GM21423 (cell line): ENCODE measurements around the gene SEMA6B.

ENCODE experiments used
- ATAC-seq: cut with Tn5 transposase; IDR thresholded peaks from one replicate; pipeline ENCODE4 v1.9.1; 2021; ENCODE audit warnings: mild to moderate bottlenecking, moderate library complexity; ENCODE audit not compliant: unreplicated experiment

The SEMA6B gene

DNA sequence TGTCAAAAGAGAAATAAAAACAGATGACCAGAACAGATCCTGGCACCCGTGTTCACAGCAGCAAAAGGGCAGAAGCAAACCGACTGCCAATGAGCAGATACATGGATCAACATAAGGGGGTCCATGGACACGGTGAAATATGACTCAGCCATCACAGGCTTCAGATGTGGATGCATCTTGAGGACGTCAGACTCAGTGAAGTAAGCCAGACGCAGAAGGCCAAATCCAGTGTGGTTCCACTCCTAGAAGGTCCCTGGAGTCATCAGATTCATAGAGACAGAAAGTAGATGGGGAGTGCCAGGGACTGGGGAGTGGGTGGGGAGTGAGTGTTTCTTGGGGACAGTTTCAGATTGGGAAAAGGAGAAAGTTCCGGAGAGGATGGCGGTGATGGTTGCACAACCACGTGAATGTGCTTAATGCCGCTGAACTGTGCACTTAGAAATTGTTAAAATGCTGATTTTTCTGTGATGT lies 28.8 kb upstream of the SEMA6B start:
- ATAC-seq, result no peak

DNA sequence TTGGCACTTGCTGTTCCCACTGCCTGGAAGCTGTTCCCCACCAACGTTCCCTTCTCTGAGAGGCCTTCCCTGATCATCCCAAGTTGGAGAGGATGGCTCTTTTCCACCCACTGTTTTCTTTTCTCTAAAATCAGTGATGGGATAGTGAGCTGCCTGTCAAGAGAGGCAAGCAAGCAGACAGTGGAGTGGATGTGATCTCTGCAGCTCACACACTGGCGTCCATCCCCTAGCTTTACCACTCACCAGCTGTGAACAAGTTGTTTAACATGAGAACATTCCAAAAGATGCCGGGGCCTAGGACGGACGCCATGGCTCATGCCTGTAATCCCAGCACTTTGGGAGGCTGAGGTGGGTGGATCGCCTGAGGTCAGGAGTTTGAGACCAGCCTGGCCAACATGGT lies 28.0 kb upstream of the SEMA6B start:
- no peak for ATAC-seq

DNA sequence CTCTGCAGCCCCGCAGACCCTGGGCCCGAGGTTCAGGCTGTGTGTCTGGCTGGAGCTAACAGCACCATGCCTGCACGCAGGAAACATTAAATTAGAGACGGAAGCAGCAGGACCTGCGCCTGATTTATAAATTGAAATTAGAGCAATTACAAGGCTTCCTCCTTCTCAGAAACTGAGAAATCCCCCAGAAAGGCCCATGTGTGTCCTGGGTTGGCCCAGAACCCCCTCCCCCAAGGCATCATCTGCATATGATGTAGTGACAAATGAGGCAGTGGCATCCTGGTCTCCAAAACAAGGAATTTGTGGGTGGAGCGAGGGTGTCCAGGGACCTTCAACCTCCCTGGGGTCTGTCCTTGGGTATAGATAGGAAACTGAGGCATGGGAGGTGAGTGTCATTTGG lies 27.2 kb upstream of the SEMA6B start:
- no peak for ATAC-seq

DNA sequence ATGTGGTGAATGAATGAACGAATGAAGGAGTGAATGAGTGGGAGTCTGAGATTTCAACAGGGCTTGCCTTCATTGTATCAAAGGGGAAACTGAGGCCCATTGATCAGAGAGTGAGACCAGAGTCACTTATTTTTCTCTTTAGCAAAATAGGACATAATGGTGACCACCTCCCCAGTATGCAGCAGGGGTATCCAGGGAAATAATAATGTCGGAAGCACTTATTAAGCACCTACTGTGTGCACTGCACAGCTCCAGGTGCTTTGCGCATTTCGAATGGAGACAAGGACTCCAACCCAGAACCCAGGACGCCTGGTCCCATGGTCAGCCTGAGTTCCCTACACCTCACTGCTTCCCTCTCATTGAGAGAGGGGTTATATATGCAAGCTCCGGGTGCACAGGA lies 26.8 kb upstream of the SEMA6B start:
- no peak for ATAC-seq

DNA sequence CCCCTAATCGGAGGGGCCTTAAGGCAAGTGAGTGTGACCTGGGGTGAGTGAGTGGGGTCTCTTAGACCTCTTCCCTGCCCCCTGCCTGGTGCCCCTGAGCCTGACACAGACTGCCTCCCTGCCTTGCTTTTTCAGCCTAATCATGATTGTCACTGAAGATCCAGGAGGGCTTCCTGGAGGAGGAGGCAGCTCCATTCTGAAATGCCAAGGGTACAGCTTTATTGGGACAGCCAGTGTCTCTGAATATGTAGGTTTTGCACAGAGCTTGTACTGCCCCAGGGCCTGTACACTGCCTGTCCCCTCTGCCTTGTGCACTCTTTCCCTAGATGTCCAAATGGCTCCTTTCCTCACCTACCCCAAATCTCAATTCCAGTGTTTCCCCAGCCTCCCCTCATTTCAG lies 26.1 kb upstream of the SEMA6B start:
- no peak for ATAC-seq

DNA sequence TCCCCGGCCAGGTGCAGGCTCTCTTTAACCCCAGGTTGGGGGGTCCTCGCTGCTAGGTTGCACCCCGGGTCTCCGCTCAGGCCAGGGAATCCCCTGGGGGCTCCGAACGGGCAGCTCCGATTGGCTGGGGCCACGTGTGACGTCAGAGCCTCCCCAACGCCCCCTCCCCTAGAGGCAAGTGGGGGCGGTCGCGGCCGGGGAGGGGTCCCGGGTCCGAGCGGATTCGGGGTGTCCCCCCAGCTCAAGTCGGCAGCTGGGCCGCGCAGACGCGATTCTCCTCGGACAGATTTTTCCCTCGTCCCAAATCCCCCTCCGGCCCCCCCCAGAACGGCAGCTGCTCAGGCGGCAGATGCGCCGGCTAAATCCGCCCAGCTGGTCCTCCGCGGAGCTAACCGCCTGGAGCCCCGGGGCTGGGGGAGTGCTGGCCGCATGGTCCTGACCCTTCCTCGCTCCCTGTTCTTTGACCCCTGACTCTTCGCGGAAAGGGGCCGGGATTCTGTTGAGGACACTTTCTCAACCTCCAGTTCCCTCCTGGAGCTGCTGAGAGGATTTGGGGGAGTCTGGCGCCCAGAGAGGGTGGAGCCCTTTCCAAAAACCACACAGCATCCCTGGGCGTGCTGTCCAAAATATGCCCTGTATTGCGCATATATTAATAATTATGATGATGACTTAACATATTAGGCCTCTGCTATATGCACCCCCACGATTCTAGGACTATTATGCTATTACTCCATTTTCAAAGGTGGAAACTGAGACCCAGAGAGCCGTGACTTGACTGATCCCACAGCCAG lies 25.4 kb upstream of the SEMA6B start:
- ATAC-seq, result no peak

DNA sequence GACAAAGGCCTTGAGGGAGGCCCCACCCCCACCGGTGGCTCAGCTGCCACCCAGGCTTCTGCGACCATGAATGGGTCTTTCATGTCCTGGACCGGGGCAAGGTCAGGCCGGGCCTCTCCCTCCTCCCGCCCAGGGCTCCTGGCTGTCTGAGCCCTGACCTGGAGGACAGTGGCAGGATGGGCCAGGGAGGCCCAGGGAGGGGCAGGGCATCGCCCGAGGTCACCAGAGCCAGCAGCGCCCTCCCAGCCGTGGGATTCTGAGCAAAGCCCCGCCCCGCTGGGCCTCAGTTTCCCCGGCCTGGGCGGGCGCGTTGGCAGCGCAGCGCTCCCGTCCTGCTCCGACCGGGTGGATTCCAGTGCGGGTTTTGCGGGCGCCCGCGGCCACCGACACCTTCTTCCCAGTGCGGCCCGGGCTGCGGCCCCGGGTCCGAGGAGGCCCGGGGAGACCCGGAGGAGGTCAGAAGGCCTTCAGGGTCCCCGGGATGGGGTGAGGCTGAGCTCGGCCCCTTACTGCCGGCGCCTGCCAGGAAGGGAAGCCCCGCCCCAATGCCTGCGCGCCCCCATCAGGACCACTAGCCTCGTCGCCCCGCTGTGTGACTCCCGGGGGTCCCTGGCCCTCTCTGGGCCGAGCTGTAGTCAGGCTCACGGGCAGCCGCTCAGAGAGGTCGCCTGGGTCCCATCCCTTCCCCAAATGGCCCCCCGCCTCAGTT lies 24.6 kb upstream of the SEMA6B start:
- no peak for ATAC-seq

DNA sequence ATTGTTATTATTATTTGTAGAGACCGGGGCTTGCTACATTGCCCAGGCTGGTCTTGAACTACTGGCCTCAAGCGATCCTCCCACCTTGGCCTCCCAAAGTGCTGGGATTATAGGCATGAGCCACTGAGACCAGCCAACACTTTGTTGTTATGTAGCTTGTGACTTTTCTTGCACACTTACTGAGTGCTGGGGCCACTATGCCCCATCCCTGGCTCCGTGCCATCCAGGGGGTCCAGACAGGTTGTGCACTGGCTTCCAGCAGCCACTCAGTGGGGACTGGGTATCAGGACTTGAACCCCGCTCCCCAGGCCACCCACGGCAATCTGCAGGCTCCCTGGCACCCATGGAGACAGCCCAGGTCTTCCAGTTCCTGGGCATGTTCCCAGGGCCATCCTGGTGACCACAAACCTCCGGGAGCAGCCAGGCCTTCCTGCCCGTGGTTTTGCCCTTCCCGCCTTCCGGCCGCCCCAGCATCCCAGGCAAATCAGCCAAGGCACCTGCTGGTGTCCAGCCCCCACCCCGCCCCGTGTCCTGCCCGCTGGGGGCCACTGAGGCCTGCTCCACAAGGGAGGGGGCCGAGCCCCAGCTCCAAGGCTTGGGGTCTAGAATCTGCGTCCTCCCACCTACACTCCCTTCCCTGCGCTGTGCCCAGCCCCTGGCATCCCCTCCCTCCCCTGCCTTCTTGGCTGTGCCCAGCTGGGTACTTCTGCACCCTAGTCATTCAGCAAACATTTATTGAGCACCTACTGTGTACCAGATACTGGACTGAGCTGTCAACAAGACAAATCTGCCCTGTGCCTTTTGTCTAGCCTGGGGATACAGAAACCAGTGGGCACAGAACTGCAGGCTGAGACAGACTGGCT lies 23.7 kb upstream of the SEMA6B start:
- ATAC-seq, result no peak

DNA sequence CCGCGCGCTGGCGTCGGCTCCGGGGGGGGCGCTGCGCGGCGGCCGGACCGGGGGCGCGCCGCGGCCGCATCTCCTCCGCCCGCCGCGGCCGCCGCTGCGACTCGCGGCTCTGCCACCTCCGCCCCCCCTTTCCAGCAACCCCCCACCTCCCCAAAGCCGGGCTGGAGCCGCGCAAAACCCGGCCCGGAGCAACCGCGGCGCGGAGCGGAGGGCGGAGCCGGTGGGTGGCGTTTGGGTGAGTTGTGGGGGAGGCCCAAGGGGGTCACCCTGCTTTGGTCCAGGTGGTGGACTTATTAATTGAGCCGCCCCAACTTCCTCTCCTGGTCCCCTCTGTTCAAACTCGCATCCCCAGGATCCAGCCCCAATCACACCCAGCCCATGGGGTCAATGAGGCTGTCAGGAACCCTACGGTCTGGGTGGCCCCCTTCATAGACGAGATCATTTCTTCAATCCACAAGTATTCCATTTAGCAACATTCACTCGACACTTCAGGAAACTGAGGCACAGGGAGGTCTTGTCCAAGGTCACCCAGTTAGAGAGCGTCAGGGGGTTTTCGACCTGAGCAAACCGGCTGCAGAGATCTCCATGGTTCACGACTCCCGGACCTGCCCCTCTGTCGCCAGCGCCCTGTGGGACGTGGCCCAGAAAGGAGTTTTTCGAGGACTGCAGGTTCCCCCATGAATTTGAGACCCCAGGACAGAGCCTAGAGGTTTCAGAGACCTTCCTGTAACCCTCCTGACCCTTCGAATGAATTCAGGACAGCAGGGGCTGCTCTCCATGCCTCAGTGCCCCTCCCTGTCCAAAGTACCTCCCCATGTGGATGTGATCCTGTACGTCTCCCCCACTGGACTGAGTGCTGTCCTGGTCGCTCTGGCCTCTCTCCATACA lies 22.4 kb upstream of the SEMA6B start:
- ATAC-seq, result no peak

DNA sequence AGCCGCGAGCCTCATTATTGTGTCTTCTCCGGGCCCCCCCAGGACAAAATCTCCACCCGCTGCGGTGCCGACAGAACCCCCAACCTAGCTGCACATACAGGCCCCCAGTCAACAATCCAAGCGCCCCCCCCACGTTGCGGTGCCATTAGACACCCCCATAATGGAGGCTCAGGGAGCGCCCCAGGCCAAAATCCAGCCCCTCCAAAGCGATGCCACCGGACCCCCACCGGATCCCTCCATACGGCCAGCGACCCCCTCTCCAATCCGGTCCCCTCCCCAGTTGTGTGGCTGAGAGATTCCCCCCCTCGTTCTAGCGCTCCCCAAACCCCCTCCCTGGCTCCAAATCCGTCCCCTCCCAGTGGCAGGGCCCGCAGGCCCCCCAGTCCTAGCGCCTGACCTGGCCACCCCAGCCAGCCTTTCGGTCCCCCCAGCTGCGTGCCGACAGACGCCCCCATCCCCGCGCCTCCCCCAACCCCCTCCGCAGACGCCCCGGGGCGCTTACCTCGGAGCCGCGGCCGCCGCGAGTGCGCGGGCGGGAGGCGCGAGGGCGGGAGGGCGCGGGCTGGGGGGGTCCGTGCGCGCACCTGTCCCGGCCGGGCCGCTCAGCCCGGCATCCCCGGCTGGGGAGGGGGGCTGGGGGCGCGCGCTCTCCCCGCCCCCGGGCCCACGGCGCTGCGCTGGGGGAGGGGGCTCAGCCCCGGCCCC lies 21.6 kb upstream of the SEMA6B start:
- no peak for ATAC-seq

DNA sequence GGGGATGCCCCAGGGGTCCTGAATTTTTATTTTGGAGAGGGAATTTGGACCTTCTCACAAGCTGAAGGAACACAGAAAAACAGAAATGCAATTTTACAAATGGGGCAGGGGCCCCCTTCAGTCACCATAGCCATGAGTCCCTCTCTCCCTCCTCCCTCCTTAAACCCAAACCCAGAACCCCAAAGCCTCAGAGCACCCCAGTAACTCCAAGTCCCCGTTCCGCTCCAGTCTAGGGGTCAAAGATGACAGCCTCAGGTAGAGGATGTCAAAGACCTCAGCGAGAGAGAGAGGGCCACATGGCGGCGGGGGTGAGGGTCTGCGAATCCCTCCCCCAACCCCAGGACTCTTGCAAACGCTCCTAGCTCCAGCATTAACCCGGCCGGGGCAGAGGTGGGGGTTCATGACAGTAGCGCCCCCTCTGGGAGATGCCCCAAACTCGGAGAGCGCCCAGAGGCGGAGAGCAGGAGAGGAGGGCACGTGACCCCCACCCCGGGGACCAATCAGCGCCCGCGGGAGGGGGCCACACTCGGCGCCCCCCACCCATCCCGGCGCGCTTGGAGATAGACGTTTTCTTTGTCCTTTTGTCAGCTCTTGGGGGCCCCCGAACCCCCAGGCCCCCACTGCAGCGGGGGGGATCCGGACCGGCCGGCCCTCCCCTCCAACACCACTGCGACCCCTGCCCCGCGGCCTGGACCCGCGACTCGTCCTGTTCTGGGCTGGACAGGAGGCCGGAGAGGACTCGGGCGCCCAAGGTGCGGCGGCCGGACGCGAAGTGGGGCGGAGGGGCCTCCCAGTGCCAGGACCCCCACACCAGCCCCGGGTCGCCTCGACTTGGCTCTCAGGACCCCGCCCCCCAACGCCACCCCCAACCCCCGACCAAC lies 20.8 kb upstream of the SEMA6B start:
- ATAC-seq, result no peak

DNA sequence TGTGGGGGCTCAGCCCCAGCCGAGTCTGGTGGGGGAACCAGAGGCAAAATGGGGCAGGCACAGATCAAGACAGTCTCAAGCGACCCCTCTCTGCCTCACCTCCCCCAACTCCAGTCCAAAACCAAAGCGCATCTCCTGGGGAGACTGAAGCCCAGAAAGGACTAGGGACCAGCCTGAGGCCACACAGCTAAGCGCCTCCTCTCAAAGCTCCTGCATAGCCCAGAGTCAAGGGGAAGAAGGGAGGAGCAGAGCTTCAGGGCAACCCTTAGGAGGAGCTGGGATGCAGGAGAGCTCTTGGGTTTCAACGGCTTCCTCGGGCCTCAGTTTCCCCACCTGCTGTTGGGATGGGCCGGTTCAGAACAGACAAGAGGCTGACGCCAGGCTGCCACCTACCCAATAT lies 19.9 kb upstream of the SEMA6B start:
- no peak for ATAC-seq

DNA sequence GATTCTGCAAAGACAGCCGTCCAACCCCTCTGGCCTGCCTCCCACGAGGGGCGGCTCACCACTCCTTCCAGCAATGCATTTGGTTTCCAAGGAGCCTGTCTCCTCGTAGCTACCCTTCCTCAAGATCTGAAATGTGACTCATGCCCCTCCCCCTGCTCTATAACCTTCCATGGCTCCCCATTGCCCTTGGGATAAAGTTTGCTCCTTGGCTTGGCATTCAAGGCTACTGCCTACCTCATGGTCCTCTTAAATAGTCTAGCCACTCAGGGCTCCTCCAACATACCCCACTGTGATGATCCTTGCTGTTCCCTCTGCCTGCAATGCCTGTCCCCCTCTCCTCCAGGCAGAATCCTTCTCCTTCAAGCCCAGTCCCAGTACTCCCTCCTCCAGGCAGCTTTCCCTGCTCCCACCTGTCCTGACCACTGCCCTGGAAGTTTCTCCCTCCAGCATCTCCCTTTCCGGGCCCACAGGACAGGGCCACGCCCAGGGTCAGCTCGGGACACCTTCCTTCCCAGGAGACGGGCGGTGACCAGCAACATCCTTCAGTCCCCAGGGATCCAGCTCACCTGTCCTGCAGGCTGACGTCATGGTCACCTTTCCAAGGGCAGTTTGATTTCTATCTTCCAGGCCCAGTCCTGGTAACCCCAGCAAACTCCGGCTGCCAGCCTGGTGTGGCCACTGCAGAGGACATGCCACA lies 19.2 kb upstream of the SEMA6B start:
- ATAC-seq, result no peak

DNA sequence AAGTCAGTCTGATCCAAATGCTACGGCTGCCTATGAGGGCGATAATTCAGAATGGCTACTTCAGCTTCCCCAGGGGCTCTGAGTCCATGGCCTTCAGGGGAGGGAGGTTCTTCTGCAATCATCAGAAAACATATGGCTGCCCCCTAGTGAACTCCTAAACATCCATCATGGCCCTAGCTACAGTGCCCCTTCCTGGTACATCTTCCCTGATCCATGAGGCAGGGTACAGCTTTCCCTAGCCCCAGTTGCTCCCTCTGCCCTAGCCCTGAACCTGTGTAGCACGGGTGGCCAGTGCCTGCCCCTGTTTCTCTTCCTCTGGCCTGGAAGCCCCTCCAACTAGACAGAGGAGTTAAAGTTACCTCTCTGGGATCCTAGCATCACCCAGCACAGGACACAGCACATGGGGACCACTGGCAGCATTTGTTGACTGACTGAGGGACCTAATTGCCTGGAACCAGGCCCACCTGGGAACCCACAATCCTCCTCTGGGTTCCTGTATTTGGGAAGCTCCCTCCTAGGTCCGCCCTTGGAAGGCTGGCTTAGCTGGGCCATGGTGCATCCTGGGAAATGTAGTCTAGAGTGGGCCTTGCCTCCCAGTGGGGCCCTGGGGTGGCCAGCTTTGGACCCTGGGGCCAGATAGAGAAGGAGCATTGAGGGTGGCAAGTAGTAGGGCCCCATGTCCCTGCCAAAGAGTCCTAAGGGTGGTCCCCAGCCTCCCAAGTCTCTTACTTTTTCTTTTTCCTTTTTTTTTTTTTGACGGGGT lies 17.7 kb upstream of the SEMA6B start:
- ATAC-seq, result no peak

DNA sequence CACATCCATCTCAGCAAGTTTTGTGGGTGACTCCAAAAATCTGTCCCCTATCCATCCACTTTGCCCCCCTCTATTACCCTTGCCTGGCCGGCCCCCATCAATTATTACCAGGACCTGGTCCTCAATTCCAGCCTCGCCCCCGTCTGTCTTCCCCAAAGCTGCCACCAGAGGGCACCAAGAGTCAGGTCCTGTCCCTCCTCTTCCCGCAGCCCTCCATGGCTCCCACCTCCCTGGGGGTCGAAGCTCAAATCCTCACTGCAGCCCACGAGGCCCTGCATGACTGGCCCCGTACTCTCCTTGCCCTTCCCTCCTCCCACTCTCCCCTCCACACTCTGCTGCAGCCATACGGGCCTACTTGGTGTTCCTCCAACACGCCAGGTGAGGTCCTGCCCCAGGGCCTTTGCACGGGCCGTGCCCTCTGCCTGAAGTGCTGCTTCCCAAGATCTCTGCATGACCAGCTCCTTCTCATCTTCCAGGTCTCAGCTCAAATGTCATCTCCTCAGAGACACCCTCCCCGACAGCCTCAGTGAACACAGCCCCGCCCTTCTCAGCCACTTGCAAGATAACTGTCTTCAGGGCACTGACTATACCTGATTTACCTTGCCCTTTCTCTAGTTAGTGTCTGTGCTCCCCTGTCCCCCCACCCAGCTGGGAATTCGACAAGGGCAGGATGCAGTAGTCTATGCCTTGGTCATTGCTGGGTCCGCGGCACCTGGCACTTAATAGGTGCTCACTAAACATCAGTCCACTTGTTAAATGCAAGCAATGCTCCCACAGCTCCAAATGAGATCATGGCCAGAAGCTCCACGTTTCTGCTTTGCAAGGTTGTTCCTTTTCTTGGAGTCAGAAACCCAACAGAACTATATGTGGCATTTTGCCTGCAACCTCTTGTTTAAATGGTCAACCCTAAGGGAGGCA lies 16.8 kb upstream of the SEMA6B start:
- no peak for ATAC-seq

DNA sequence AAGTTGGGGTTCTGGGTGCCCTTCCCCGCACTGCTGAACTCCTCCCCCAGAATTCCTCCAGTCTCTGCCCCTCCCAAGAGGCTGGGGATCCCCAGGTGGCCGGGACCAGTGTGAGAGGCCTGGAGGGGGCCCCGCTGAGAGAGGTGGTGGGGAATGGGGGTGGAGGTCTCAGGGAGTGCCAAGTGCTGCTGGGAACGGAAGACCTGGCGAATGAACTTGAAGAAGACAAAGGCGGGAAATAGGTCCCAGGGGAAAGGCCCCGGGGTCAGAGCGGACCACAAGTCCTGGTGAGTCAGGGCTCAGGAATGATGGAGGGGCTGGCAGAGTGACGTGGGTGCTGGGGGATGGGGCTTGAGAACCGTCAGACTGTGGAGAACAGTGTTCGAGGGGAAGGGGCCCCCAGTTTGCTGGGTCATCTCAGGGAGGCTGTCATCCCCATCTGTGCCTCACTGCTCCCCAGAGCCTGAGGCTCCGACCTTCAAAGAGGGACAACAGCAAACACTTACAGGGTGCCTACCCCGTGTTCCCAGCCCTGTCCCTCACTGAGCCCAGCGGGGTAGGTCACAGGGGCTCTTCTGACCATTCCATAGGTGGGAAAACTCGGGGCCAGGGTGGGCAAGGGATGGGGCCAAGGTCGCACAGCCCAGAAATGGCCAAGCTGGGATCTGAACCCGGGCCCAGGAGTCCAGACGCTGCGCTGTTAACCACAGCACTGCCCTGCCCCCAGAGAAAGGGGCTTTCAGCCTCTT lies 16.0 kb upstream of the SEMA6B start:
- no peak for ATAC-seq
